Measurements from ENCODE around the gene ICAM2.

ICAM2 gene

DNA sequence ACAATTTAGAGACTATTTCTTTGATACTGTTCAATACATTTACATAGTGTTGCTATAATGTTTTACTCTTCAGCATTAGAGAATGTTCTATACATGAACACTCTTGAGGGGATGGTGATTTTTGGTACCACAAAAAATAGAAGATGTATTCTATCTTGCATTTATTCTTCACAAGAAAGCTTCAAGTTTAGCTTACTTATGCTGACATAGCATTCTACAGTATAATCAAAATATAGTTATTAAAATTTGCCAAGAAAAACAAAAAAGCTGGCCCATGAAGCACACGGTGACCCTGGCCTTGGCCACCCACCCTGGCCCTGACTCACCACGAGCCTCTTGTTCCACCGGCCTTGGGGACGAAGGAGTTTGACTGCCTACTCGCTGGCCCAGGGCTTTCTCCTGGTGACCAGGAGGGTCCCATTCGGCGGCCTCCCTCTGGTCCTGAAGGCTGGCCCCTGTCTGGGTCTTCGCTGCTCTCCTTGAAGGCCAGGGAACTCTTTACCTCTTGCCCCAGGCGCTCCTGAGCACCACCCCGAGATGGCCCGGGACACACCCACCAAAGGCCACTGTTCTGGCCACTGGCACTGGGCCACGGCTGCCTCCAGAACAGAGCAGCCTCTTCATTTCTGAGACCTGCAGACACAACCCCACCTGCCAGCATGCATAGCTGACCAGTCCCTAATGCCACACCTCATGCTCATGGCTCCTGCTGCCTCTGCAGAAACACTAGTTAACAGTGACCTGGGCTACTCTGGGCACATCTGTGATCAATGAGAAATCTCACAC lies 22.5 kb upstream of the ICAM2 start:
- TF ChIP-seq CTCF (IDR thresholded peaks at IDR 0.05), result no peak

GRCh38 chr17:64041912-64042311 lies 21.5 kb upstream of the ICAM2 start:
- TF ChIP-seq CTCF (IDR thresholded peaks at IDR 0.05), result no peak

GRCh38 chr17:64040206-64040605 lies 19.8 kb upstream of the ICAM2 start:
- no peak for TF ChIP-seq CTCF (IDR thresholded peaks at IDR 0.05)

DNA sequence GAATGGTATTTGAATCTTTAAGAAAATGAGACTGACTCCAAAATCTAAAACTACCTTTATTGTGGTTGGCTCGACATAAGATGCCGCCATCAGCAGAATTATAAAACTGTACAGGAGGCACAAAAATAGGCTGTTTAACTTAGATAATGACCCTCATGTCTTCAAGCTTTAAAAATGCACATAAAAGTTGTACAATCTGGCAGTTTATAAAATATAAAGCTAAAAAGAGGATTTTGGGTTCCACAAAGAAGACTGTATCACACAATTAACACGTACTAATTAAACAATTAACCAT lies 18.6 kb upstream of the ICAM2 start:
- no peak for TF ChIP-seq CTCF (IDR thresholded peaks at IDR 0.05)

DNA sequence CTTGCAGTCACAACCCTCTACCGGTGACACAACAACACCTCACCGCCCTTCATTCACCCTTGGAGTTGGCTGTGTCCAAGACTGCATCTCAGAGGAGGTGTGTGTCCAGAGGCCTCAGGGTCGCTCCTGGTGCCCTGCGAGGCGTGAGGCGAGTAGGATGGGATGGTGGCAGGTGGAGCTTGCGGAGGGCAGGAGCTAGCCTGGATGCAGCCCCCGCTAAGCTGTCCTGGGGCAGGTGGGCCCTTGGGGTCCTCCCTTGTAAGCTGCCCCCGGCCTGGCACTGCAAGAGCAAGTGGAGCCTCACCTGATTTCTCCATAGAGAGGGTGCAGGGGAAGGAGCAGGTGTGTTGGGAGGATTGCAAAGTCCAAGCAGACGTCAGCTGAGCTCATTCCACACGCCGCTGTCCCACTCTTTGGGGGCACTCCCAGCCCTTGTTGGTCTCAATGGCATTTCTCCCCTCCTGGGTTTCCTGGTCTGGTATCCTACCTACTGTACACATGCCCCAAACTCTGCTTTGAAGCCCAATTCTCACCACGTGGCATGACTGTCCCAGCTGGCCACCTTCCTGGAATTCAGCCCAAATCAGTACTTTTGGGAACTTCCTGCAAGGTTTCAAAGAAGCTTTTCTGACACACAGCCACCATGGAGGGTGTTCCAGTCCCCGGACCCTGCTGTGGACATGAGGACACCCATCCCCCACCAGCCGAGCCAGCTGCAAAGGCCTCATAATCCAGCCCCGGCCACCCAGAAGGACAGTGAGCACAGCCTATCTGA lies 18.1 kb upstream of the ICAM2 start:
- no peak for TF ChIP-seq CTCF (IDR thresholded peaks at IDR 0.05)

- no peak for TF ChIP-seq CTCF (IDR thresholded peaks at IDR 0.05)
Measured at GRCh38 chr17:64037802-64038201, 17.4 kb upstream of the ICAM2 start.

DNA sequence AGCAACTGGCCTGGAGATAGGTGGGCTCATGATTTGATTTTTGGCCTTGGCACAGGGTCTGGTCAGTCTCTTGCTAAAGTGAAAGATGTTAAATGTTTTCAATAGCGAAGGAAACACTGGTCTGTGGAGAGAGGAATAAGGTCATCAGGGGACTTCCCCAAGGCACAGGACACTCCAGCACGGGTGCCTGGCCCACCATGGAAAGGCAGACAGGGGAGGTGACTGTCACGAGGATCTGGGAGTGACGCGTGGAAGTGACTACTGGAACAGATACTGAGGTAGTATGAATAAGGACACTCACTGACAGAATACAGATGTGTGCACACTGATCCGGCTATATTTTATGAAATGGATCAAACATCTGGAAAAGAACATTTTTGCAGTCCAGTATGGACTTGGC lies 16.7 kb upstream of the ICAM2 start:
- TF ChIP-seq CTCF (IDR thresholded peaks at IDR 0.05), result no peak
